Raji (cell line): ENCODE measurements around the gene FAHD1.

Experiments used
- POLR2A ChIP-seq: IDR thresholded peaks from 2 replicates; pipeline ENCODE4 v1.6.1; 2011; ENCODE audit warnings: low read depth, low read length, control low read depth; ENCODE audit not compliant: insufficient read depth

Gene FAHD1

GRCh38 chr16:1794221-1794871 is 32.7 kb upstream of the FAHD1 start:
- no peak for TF ChIP-seq POLR2A

DNA sequence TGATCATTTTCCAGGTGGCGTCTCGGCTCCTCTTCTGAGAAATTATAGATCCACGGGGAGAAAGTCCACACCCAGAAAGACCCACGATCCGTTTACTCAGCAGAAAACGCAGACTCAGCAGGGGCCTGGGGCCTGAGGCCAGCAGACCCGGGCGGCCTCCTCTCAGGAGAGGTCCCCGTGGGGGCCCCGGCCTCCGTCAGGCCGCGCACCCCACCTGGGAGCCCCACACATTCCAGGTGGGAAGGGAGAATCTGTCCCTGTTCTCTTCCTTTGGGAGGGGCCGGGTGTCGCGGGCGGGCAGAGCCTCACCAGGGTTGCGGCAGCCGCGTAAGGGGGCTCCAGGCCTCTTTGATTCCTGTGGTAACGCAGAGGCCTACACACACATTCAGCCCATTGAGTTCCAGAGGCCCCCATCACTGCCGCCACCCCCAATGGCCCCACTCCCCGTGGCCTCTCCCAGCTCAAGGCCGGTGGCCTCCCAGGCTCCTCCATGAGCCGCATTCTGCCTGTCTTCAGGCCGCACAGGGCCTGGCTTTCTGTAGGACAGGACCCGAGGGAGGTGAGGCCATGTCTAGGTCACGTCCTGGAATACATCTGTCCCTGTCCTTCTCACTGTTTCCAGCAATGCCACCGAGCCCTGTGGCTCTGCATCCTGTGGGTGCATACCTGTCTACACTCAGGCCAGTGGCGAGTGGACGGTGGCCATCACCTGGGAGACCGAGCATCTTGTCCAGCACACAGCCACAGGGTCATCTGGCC is 31.9 kb upstream of the FAHD1 start:
- TF ChIP-seq POLR2A, result no peak

DNA sequence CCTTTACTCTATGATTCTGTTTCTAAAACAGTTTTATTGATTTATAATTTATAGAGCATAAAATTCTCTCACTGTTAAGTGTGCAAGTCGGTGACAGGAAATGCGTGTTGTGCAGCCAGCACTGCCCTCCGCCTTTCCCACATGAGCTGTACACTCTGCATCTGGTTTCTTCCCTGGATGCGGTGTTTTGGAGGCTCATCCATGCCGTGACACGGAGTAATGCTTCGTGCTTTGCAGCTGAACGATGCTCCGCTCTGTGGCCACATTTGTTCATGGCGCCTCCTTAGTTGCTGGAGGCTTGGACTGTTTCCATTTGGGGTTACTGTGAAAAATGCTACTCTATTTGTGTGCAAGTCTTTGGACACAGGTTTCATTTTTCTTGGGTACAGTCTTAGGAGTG is 26.3 kb upstream of the FAHD1 start:
- no peak for TF ChIP-seq POLR2A

DNA sequence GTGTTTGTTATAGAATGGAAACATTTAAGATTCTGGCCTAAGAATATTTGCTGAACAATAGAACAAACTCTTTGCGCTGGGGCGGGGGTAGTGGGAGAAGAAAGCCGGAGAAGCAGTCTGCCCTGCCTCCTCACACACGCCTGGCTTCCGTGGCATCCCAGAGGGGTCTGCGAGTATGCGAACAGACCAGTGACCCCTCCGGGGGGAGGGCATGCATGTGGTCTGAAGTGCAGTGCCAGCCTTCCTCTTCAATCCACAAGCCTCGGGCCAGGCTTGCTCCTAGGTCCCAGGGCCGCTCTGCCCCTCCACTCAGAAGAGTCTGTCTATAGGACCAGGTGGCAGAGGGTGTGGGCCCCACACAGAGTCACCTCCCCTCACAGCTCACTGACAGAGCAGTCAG is 19.4 kb upstream of the FAHD1 start:
- TF ChIP-seq POLR2A, result no peak

DNA sequence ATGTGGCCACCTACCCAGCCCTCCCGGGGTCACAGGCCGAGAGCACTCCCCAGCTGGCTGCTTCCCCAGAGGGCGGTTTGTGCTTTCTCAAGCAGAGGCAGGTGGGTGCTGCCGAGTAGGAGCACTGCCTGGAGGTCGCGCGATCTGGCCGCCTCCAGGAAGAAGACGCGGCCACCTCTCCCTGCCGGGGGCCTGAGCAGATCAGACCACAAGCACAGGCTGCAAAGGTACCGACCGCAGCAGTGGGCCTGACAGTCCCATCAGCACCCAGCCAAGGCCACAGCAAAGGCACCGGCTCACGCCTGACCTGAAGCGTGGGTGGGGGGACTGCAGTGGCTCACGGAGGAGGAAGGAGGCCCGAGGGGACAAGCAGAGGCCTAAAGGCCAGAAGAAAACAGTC is 18.3 kb upstream of the FAHD1 start:
- no peak for TF ChIP-seq POLR2A

DNA sequence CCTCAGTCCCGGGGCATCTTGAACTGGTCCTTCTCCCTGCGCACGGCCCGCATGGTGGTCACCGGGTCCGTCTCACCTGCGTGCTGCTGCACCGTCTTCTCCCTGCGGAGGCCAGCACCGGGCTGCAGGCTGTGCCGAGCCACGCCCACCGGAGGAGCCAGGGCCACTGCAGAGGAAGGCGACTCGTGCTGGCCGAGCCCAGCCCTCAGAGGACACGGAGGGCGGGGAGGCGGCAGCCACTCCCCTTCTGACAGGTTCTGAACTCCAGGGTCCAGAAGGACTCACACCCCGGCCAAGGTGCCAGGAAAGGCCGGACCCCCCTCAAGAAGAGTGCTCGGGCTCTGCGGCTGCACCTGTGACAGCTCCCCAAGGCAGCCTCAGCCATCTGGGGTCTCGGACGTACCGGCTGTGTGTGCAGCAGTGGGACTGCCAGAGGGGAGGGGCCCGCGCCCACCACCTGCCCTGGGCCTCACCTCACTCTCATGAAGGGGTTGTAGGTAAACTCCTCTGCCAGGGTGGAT is 17.7 kb upstream of the FAHD1 start:
- no peak for TF ChIP-seq POLR2A

GRCh38 chr16:1810106-1810505 is 16.9 kb upstream of the FAHD1 start:
- no peak for TF ChIP-seq POLR2A

- no peak for TF ChIP-seq POLR2A
Measured at GRCh38 chr16:1810536-1810935, 16.5 kb upstream of the FAHD1 start.

- no peak for TF ChIP-seq POLR2A
Measured at GRCh38 chr16:1812732-1813163, 14.3 kb upstream of the FAHD1 start.

DNA sequence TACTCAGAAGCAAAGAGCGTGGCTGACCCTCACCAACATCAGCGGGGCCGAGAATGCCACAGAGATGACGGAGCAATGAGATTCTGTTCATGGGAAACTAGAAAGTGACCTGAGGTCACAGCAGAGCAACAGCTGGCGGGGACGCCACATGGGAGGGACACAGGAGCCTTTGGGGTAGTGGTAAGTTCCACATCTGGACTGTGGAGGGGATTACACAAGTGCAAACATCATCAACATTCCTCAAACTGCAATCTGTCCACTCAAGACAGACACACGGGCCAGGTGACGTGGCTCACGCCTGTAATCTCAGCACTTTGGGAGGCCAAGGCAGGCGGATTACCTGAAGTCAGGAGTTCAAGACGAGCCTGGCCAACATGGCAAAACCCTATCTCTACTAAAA is 11.5 kb upstream of the FAHD1 start:
- TF ChIP-seq POLR2A, result no peak

DNA sequence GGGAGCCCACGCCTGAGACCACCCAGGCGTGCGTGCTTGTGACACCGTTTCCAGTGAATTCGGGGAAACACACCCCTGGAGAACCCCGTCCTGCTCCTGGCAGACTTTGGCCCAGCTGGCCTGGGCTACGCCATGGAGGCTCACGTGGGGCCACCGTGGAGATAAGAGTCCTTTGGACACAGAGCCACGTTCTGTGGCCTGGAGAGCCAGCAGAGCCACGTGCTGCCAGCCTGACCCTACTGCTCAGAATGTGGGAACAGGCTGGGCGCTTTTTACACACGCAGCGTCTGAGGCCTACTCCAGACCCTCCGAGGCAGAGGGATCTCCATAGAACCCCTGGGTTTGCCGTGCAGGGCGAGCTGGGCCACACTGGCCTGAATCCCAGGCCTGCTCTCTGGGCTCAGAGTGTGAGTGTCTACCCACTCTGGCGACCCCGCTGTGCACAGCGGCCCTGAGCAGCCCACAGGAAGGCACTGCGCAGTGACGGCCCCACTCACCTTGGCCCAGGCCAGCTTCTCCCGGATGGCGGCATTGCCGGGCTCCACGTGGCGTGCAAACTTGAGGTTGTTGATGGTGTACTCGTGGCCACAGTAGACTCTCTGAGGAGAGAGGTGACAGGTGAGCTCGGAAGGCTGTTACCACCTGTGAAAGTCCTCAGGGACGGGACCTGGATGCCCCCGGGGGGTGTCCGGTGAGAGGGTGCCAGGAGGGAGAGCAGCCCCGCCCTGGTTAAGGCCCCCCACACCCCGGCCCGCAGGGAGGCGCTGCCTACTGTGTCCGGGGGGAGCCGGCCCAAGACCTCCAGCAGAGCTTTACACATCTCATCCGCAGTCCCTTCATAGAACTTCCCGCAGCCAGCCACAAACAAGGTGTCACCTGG is 10.4 kb upstream of the FAHD1 start:
- no peak for TF ChIP-seq POLR2A

DNA sequence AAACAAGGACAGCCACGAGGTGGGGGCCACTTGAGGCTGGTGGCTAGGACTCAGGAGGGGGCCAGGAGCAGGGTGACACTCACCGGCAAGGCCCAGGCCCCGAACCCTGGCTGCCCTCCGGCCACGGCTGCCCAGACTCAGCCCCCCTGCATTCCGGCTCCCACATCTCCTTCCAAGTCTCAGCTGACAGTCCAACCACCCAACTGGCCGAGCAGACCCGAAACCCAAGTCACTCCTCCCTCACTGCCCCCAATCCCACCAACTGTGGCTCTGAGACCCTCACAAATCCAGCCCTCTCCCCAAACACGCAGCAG is 9.8 kb upstream of the FAHD1 start:
- no peak for TF ChIP-seq POLR2A

- no peak for TF ChIP-seq POLR2A
Measured at GRCh38 chr16:1817716-1818115, 9.3 kb upstream of the FAHD1 start.

GRCh38 chr16:1818204-1818872 is 8.7 kb upstream of the FAHD1 start:
- no peak for TF ChIP-seq POLR2A

GRCh38 chr16:1818873-1819525 is 8.0 kb upstream of the FAHD1 start:
- no peak for TF ChIP-seq POLR2A
